C4-2B (cell line): ENCODE measurements around the gene TEAD4.

ENCODE experiments used
- H3K27ac ChIP-seq: fragments of 450-650 bp; 2 replicates; pipeline ENCODE4 v1.5.1; 2017
- CTCF ChIP-seq: fragments of 450-650 bp; conservative IDR thresholded peaks from 2 replicates; pipeline ENCODE4 v1.5.1; 2017; ENCODE audit warnings: mild to moderate bottlenecking
- ZFX ChIP-seq: fragments of 450-650 bp; IDR thresholded peaks from 2 replicates; pipeline ENCODE4 v1.6.1; 2017

The TEAD4 gene

DNA sequence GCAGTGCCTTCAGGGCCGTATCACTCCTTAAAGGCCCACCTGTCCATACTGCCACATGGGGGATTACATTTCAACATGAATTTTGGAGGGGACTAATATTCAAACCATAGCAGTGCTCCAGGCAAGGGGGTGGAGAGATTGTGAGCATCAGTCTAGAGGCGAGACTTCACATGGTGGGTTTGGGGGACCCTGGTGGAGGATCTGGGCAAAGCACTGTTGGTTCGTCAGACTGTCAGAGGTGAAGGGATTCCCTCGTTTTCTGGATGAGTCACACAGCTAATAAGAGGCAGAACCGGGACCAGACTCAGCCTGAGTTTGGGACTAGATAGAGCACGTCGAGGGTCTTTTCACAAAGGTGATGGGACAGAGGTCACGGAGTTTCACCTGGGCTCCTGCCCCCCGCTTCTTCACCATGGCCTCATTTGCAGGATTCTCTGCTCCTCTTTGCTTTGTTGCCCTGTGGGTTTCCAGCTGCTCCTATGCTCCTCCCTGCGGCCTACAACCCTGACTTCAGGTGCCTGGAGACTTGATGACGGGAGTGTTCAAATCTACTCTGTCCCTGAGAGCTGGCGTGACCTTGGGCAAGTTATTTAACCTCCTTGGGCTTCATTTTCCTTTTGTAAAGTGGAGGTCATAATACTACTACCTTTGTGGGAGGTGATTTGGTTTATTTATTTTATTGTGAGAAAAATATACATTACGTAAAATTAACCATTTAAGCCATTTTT is 41.5 kb downstream of the TEAD4 start:
- no peak overlapping the region for H3K27ac ChIP-seq

GRCh38 chr12:3002646-3003045 is 43.4 kb downstream of the TEAD4 start:
- no peak for TF ChIP-seq CTCF
- TF ChIP-seq ZFX = no peak
- no peak overlapping the region for H3K27ac ChIP-seq

More for the DNA sequence above, 41.5 kb downstream of the TEAD4 start:
- TF ChIP-seq CTCF (no peak), ZFX (no peak)

DNA sequence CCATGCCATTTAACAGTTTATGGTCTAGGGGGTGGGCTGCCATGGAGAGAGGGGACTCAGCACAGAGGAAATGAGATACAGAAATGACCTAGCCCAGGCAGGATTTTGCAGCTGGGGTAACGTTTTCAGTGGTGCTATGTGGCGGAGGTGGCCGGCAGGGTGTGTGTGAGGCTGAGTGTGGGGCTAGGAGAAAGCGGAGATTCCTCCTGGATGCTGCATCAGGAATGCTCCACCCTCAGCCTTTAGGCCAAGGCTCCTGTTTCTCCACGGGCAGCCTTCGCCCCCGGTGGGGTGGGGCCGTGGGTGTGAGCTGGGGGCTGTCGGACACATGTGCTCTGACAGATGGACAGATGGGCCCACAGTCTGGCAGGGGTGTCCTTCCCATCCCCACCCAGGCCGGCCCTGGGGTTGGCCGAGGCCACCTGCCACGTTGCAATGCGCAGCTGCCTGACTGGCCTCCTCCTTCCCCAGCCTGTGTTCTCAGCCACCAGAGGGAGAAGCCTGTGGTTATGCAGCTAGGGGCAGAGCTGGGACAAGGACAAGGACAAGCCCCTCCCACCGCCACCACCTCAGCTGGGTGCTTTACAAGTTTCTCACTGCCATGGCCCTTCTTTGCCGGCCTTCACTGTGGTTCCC is 44.3 kb downstream of the TEAD4 start:
- H3K27ac ChIP-seq = no peak overlapping the region
- TF ChIP-seq CTCF (no peak), ZFX (no peak)

DNA sequence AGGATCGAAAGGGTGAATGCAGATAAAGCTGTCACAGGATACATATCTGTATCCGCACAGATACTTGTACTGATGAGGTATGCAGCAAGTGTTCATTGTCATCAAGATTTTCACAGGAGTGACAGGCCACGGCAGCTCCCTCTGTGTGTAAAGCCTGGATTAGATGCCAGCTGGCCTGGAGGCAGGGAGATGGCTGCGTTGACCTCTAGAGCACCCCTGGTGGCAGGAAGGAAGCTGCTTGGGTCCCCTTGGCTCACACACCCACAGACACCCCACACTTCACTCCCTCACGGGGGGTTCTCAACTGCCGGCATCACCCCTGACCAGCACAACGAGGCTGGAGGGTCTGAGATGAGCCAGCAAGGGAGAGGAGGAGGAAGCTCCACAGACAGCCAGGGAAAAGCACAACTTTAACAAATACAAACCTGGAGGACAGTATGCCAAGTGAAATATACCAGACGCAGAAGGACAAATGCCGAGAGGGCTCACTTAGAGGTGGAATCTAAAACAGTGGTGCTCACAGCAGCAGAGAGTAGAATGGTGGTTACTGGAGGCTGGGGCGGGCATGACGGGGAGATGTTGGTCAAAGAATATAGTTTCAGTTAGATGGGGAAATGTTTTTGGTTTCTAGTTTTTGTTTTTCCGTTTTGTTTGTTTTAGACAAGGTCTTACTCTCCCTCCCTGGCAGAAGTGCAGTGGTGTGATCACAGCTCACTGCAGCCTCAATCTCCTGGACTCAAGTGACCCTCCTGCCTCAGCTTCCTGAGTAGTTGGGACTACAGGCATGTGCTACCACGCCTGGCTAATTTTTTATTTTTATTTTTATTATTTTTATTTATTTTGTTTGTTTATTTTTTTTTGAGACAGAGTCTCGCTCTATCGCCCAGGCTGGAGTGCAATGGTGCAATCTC is 45.7 kb downstream of the TEAD4 start:
- TF ChIP-seq CTCF = no peak
- no peak for TF ChIP-seq ZFX
- H3K27ac ChIP-seq = no peak overlapping the region

DNA sequence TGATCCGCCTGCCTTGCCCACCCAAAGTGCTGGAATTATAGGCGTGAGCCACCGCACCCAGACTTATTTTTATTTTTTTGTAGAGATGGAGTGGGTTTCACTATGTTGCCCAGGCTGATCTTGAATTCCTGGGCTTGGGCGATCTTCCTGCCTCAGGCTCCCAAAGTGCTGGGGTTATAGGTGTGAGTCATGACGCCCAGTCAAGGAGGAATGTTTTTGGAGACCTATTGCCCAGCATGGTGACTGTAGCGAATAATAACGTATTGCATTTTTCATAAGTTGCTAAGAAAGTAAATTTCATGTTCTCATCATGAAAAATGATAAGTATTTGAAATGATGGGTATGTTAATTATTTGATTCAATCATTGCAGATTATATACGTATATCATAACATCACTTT is 46.5 kb downstream of the TEAD4 start:
- no peak overlapping the region for H3K27ac ChIP-seq
- no peak for TF ChIP-seq CTCF
- TF ChIP-seq ZFX = no peak

- TF ChIP-seq ZFX = no peak
- no peak for TF ChIP-seq CTCF
Observed at GRCh38 chr12:3009780-3010179, 50.6 kb downstream of the TEAD4 start.

More at GRCh38 chr12:3009780-3010179, 50.6 kb downstream of the TEAD4 start:
- H3K27ac ChIP-seq = no peak overlapping the region
